Keratinocyte (primary cell): Measurements from ENCODE around the gene NAP1L1.

Experiments
- EZH2 ChIP-seq: IDR thresholded peaks from one replicate; pipeline ENCODE4 v1.6.1; 2012; ENCODE audit warnings: inconsistent platforms, mild to moderate bottlenecking, low read length, moderate library complexity
- TF ChIP-seq, protein P1 (sequence below), 3 experiments: IDR thresholded peaks in 1 of 3; conservative IDR thresholded peaks in 1 of 3; optimal IDR thresholded peaks in 1 of 3; 2 replicates in 2 of 3; 3 replicates in 1 of 3; pipeline versions ENCODE3 to v1.5.1; 2011; ENCODE audit warnings: low read length in 3 of 3, mild to moderate bottlenecking in 3 of 3, moderate library complexity in 2 of 3, control low read depth in 1 of 3, inconsistent platforms in 1 of 3; ENCODE audit not compliant: insufficient read depth in 2 of 3; ENCODE audit errors: extremely low read depth in 1 of 3

DNA sequence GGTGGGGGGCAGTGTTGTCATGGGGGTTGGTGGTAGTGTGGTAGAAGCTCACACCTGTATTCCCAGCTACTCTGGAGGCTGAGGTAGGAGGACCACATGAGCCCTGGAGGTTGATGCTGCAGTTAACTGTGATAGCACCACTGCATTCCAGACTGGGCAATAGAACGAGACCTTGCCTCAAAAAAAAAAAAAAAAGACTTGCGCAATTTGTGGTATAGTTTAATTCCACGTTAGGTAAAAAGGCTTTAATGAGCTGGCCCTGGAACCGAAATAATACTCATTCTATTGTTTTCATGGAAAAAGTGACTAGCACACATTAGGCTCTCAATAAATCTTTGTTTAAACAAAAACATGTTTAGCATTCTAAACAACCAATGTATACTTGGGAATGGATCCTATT is 25.4 kb upstream of the NAP1L1 start:
- no peak for TF ChIP-seq EZH2
- TF ChIP-seq, protein P1, sequence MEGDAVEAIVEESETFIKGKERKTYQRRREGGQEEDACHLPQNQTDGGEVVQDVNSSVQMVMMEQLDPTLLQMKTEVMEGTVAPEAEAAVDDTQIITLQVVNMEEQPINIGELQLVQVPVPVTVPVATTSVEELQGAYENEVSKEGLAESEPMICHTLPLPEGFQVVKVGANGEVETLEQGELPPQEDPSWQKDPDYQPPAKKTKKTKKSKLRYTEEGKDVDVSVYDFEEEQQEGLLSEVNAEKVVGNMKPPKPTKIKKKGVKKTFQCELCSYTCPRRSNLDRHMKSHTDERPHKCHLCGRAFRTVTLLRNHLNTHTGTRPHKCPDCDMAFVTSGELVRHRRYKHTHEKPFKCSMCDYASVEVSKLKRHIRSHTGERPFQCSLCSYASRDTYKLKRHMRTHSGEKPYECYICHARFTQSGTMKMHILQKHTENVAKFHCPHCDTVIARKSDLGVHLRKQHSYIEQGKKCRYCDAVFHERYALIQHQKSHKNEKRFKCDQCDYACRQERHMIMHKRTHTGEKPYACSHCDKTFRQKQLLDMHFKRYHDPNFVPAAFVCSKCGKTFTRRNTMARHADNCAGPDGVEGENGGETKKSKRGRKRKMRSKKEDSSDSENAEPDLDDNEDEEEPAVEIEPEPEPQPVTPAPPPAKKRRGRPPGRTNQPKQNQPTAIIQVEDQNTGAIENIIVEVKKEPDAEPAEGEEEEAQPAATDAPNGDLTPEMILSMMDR (optimal IDR thresholded peaks at IDR 0.05 in 1 of 3, IDR thresholded peaks at IDR 0.05 in 1 of 3, conservative IDR thresholded peaks at IDR 0.05 in 1 of 3; ENCODE audit: extremely low read depth in 1 of 3, insufficient read depth in 2 of 3, low read length in 3 of 3) = no peak
